B cell (primary cell): ENCODE results near the gene GHDC. TPM values are rescaled to one million over a fixed set of nuclear protein-coding genes. Genes with fewer than 3 reads are reported as not detected.

ENCODE experiments used
- ATAC-seq: fragments of 200-7000 bp; cut with Tn5 transposase; one replicate; pipeline ENCODE4 v1.10.0; 2021; ENCODE audit warnings: low read depth, mild to moderate bottlenecking, moderate number of reproducible peaks, moderate library complexity
- CTCF ChIA-PET: fragments of 350-600 bp; sonication (Branson Sonifier 250); formaldehyde crosslinking; loops from one replicate; lab custom pipeline; 2021; ENCODE audit warnings: antibody characterized with exemption, inconsistent platforms; lab: Charles Lee
- POLR2A ChIA-PET: fragments of 350-600 bp; sonication (Branson Sonifier 250); formaldehyde crosslinking; loops from one replicate; lab custom pipeline; 2021; ENCODE audit warnings: antibody characterized with exemption; lab: Charles Lee
- DNase-seq: peaks from one replicate; pipeline ENCODE4 v3.0.0; 2013
- H2AFZ ChIP-seq: 2 replicates; pipeline ENCODE4 v1.6.1; 2012; ENCODE audit warnings: mild to moderate bottlenecking, low read depth, low read length; ENCODE audit not compliant: insufficient read depth, poor library complexity, severe bottlenecking
- H3K27ac ChIP-seq, 2 donors: 1 replicate in 1 of 2; 2 replicates in 1 of 2; pipeline ENCODE4 v1.5.1; 2012 to 2013; ENCODE audit warnings: low read length in 2 of 2, mild to moderate bottlenecking in 2 of 2, moderate library complexity in 1 of 2
- H3K27me3 ChIP-seq, 4 experiments: fragments of 200-600 bp in 1 of 4; sonication (generic) in 1 of 4; replicated peaks in 1 of 4; 1 replicate in 2 of 4; 2 replicates in 2 of 4; pipeline versions ENCODE4 v1.6.1 to v1.7.0; 2013 to 2016; ENCODE audit warnings: low read length in 3 of 4, mild to moderate bottlenecking in 2 of 4, mixed read lengths in 1 of 4, moderate library complexity in 1 of 4; ENCODE audit not compliant: insufficient read depth in 4 of 4, control insufficient read depth in 3 of 4; ENCODE audit errors: control extremely low read depth in 1 of 4
- H3K36me3 ChIP-seq, 2 experiments: replicated peaks in 1 of 2; 1 replicate in 1 of 2; 2 replicates in 1 of 2; pipeline versions ENCODE4 v1.6.1 to v1.7.1; 2013; ENCODE audit warnings: low read length in 1 of 2; ENCODE audit not compliant: insufficient read depth in 2 of 2, control insufficient read depth in 1 of 2; ENCODE audit errors: control extremely low read depth in 1 of 2, extremely low read depth in 1 of 2
- H3K4me1 ChIP-seq, 2 donors: fragments of 200-600 bp in 1 of 2; sonication (generic) in 1 of 2; 1 replicate in 1 of 2; 2 replicates in 1 of 2; pipeline versions ENCODE4 v1.5.1 to v1.6.1; 2013 to 2017; ENCODE audit warnings: low read length in 2 of 2; ENCODE audit not compliant: control insufficient read depth in 2 of 2, insufficient read depth in 2 of 2
- H3K4me2 ChIP-seq: replicated peaks from 2 replicates; pipeline ENCODE3; 2012; ENCODE audit warnings: mild to moderate bottlenecking, low read depth, low read length; ENCODE audit not compliant: poor library complexity, severe bottlenecking
- H3K4me3 ChIP-seq, 5 experiments: fragments of 200-600 bp in 1 of 5; sonication (generic) in 1 of 5; 1 replicate in 3 of 5; 2 replicates in 2 of 5; pipeline versions ENCODE4 v1.5.1 to v1.7.0; 2011 to 2016; ENCODE audit warnings: low read length in 4 of 5, mild to moderate bottlenecking in 4 of 5, low read depth in 2 of 5, control low read depth in 1 of 5, moderate library complexity in 1 of 5; ENCODE audit not compliant: insufficient read depth in 1 of 5; ENCODE audit errors: control extremely low read depth in 1 of 5, extremely low read depth in 1 of 5
- H3K79me2 ChIP-seq: fragments of 200-600 bp; sonication (generic); one replicate; pipeline ENCODE4 v1.6.0; 2016; ENCODE audit warnings: low read length; ENCODE audit not compliant: control insufficient read depth, insufficient read depth
- H3K9ac ChIP-seq: fragments of 200-600 bp; sonication (generic); 2 replicates; pipeline ENCODE4 v1.6.1; 2017; ENCODE audit warnings: mild to moderate bottlenecking, low read length, moderate library complexity
- H3K9me3 ChIP-seq, 3 donors: one replicate each; pipeline versions ENCODE4 v1.6.1 to v1.7.1; 2013; ENCODE audit warnings: low read length in 2 of 3; ENCODE audit not compliant: control insufficient read depth in 2 of 3, insufficient read depth in 1 of 3; ENCODE audit errors: control extremely low read depth in 1 of 3
- H4K20me1 ChIP-seq: 2 replicates; pipeline ENCODE4 v1.6.0; 2012; ENCODE audit warnings: mild to moderate bottlenecking, low read length; ENCODE audit not compliant: insufficient read depth, control insufficient read depth, poor library complexity, severe bottlenecking
- H3K27ac Mint-ChIP-seq: one replicate; pipeline ENCODE4 v1.8.0; 2021; ENCODE audit warnings: mixed read lengths
- H3K27me3 Mint-ChIP-seq: one replicate; pipeline ENCODE4 v1.8.0; 2021; ENCODE audit warnings: mixed read lengths
- H3K4me1 Mint-ChIP-seq: one replicate; pipeline ENCODE4 v1.8.0; 2021; ENCODE audit warnings: mixed read lengths
- H3K4me3 Mint-ChIP-seq: one replicate; pipeline ENCODE4 v1.8.0; 2021; ENCODE audit warnings: mixed read lengths
- H3K9me3 Mint-ChIP-seq: one replicate; pipeline ENCODE4 v1.8.0; 2022; ENCODE audit warnings: mixed read lengths; ENCODE audit not compliant: insufficient read depth
- CTCF ChIP-seq: fragments of 200-600 bp; IDR thresholded peaks from one replicate; pipeline ENCODE4 v1.8.0; 2022; ENCODE audit warnings: antibody characterized with exemption, mild to moderate bottlenecking
- EZH2 ChIP-seq: IDR thresholded peaks from 2 replicates; pipeline ENCODE4 v1.6.1; 2012; ENCODE audit warnings: borderline replicate concordance, low read depth, mild to moderate bottlenecking, moderate library complexity, low read length; ENCODE audit not compliant: insufficient read depth, poor library complexity, severe bottlenecking
- WGBS: methylation state at CpG from one replicate; pipeline ENCODE4 v1.1.5; 2013; ENCODE audit warnings: missing lambda C conversion rate; ENCODE audit not compliant: insufficient coverage; 5-methylcytosine and 5-hydroxymethylcytosine counted together
- intact Hi-C: fragments of 100-400 bp; cut with micrococcal nuclease; formaldehyde crosslinking; loops from one replicate; pipeline ENCODE4 v1.10.0; 2022
- polyA plus RNA-seq: library from polyadenylated mRNA; depleted of rRNA; stranded (reverse); fragments of >200 nt; gene quantifications from 2 replicates; pipeline ENCODE4 v1.2.3, GENCODE V29; 2012
- total RNA-seq, 2 donors: library from RNA; stranded (reverse); fragments of 120-200 nt in 1 of 2; gene quantifications; 1 replicate in 1 of 2; 2 replicates in 1 of 2; pipeline versions ENCODE4 v1.2.3 to v1.2.4, GENCODE V29; 2013 to 2022

The GHDC gene
- total and polyA plus RNA-seq, 2 donors (not counting 1 experiment from before 2014, with no cell fraction given) = 41.5 to 65.4 TPM

- Histone ChIP-seq H3K79me2 (peaks cover 8% of the 10 kb centered on the region), H3K27me3 (no peaks in the 10 kb centered on the region), H3K9ac (no peak overlapping the region), H3K4me1 (peaks cover 17 to 24% of the 10 kb centered on the region in 2 donors), H4K20me1 (no peaks in the 10 kb centered on the region), H3K9me3 (no peaks in the 10 kb centered on the region), H3K4me3 (no peak overlapping the region), H2AFZ (no peak overlapping the region), H3K4me2 (no peak overlapping the region), H3K27ac (no peak overlapping the region), H3K36me3 (peaks cover 1 to 7% of the 10 kb centered on the region in 2 experiments)
- ChIA-PET CTCF (interaction anchor here (1.5 to 3.1 kb wide), 2 partner anchors 10 to 31 kb away, joined by 5 to 7 read pairs; partner anchors contain the start of gene KCNH4), POLR2A (interaction anchor here (0.6 kb wide), 1 partner anchor 73 kb away, joined by 4 read pairs; no protein-coding TSS in a partner anchor)
- 90% methylated on average over 13 of the region's 17 CpGs for WGBS
- H3K4me1 Mint-ChIP-seq = peaks cover 25% of the 10 kb centered on the region
- intact Hi-C loops = loop anchor here (5.0 to 10.0 kb wide), 2 partner anchors 57 to 484 kb away; partner anchors contain the start of gene PLEKHH3
- ATAC-seq = no peak
- TF ChIP-seq CTCF = no peak
- no peak for TF ChIP-seq EZH2
- no peak overlapping the region for H3K27ac Mint-ChIP-seq
- H3K9me3 Mint-ChIP-seq = no peaks in the 10 kb centered on the region
- H3K4me3 Mint-ChIP-seq = no peak overlapping the region
- no peaks in the 10 kb centered on the region for H3K27me3 Mint-ChIP-seq
- no peak for DNase-seq
These were observed 3.6 kb downstream of the GHDC start for GRCh38 chr17:42190491-42191274.

- POLR2A ChIA-PET = no interaction called here
- no peak for ATAC-seq
- intact Hi-C loops = no loop called here
These were observed 4.7 kb downstream of the GHDC start for GRCh38 chr17:42189651-42189965.

More at GRCh38 chr17:42189651-42189965, 4.7 kb downstream of the GHDC start:
- no peak overlapping the region for H3K4me2 ChIP-seq
- DNase-seq = no peak
- H4K20me1 ChIP-seq = no peaks in the 10 kb centered on the region
- no peaks in the 10 kb centered on the region for H3K9me3 Mint-ChIP-seq
- H3K36me3 ChIP-seq = peaks cover 1 to 7% of the 10 kb centered on the region in 2 experiments
- H3K27ac Mint-ChIP-seq = no peak overlapping the region
- H2AFZ ChIP-seq = no peak overlapping the region
- TF ChIP-seq EZH2 (no peak), CTCF (no peak)
- H3K4me3 Mint-ChIP-seq = no peak overlapping the region
- H3K27me3 ChIP-seq = no peaks in the 10 kb centered on the region
- H3K4me1 ChIP-seq = peaks cover 17 to 25% of the 10 kb centered on the region in 2 donors
- H3K27me3 Mint-ChIP-seq = no peaks in the 10 kb centered on the region
- no peak overlapping the region for H3K4me3 ChIP-seq
- no peaks in the 10 kb centered on the region for H3K9me3 ChIP-seq
- CTCF ChIA-PET = interaction anchor here (0.5 to 3.1 kb wide), 3 partner anchors 9 to 135 kb away, joined by 3 to 7 read pairs (median 5); partner anchors contain the start of gene KCNH4
- H3K4me1 Mint-ChIP-seq = peaks cover 30% of the 10 kb centered on the region
- no peak overlapping the region for H3K27ac ChIP-seq
- peaks cover 8% of the 10 kb centered on the region for H3K79me2 ChIP-seq
- 91% methylated on average over 8 of the region's 11 CpGs for WGBS
- no peak overlapping the region for H3K9ac ChIP-seq
